Inflammatory macrophage treated with lipopolysaccharide for 4 hours (primary cell): Measurements from ENCODE around the gene SFSWAP.
"Not testable (repeated sequence)": the region's sequence is repeated elsewhere in the genome, so short reads cannot be mapped to it uniquely, and the experiment has no call there.

ENCODE experiments used
- DNase-seq: peaks from one replicate; pipeline ENCODE4 v3.0.0-alpha.2; 2020

Gene SFSWAP

GRCh38 chr12:131794573-131794972 lies 83.7 kb downstream of the SFSWAP start:
- no peak for DNase-seq

DNA sequence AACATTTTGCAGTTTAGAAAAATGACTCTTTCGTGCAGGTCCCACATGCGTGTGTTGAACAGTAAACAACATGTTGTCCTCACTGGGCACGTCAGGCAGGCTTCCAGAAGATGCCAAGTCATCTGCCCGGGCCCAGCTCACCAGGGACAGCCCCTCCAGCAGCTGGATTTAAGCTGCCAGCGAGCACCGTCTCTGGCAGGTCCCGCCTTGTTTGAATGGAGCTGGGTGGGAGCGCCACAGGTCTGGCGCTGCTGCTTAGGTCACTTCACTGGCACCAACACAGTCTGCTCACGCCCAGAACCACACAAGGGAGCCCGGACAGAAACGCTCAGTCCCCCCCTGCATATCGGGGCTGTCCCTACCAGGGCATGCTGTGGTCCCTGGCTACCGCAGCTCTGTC lies 84.2 kb downstream of the SFSWAP start:
- DNase-seq, result no peak

DNA sequence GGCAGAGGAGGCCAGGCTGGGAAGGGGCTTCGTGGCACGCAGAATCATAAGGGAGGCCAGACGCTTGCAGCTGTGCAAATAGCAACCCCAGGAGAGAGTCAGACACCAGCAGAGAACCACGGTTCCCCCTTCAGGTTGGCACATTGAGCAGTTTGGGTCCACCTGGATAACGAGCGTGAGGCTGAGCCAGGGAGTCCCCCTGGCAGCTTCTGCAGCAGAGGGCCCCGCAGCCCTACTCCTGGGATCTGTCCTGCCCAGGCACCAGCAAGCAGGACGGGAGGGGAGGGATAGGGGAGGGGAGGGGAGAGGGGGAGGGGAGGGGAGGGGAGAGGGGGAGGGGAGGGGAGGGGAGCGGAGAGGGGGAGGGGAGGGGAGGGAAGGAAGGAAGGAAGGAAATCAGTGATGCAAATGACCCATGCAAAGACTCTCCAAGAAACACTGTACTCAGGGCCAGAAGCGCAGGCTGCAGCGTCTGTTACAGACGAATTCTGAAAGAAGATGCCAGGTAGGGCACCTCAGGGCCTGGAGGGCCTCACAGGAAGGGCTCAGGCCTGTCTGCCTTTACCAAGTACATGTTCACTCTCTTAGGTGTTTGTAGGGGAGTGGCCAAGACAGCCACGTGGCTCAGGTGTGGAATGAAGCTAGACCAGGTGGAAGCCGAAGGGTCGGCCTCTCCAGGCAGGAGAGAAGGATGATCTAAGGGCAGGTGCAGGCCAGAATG lies 85.0 kb downstream of the SFSWAP start:
- DNase-seq, result no peak

GRCh38 chr12:131796411-131796736 lies 85.5 kb downstream of the SFSWAP start:
- DNase-seq, result no peak

DNA sequence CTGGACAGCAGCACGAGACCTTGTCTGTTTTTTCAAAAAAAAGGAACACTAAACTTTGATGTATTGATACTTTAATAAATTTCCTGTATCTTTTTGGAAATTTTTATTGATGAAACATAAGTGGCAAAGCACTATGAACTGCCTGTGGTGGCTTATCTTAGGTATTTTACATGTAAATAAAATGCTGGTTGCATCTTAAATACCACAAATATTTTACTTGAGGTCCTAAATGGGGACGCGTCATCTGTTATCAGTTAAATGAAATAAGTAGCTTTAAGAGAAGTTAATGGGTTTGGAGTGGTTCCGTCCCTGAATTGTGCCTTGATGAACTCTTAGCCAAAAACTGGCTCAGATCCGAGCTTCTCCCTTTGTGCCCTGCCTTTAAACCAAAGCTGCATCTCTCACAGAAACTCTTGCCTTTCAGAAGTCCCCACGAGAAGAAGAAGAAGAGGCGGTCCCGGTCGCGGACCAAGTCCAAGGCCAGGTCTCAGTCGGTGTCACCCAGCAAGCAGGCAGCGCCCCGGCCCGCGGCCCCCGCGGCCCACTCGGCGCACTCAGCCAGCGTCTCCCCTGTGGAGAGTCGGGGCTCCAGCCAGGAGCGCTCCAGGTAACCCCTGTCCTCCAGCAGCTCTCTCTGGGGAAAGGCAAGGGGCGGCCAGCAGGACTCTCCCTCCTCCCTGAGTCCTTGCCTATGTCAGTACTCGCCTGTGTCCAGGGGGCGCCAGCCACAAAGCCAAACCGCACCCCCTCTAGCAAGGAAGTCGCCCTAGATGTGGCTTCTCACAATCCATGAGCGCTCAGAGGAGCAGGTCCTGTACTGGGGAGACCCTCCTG lies 86.1 kb downstream of the SFSWAP start:
- DNase-seq, result no peak

- DNase-seq, result no peak
These were observed 86.7 kb downstream of the SFSWAP start for GRCh38 chr12:131797588-131797934.

- no peak for DNase-seq
These were observed 88.3 kb downstream of the SFSWAP start for GRCh38 chr12:131799195-131799594.

DNA sequence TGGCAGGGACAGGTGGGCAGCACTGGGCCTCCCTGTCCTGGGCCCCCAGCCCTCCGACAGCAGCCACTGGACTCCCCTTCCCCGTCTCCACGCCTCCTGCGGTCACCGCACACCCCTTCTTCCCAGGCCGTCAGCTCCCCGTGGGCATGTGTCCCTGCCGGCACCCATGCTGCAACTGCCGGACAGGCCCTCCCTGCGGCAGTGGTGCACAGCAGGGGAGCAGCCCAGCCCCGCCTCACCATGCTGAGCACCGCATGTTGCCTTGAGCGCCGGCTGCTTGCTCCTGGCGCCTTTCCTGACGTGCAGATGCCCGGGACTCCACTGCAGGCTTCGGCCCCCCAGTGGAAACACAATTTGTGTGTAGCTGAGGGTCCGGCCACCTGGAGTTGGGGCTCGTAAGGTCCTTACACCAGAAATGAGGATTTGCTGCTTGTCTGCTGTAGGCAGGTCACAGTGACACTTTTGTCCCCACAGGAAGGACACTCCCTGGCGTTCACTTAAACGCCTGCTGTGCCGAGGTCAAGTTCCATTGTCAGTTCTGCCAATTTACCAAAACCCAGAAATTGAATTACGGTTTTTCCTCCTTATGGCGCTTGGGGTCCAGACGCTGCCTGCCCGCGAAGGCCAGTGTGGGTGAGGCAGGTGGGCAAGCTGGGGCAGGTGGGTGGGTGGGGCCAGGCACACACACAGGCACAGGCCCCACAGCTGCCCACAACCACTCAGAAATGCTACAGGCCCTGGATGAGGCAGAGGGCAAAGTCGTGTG lies 89.1 kb downstream of the SFSWAP start:
- no peak for DNase-seq

DNA sequence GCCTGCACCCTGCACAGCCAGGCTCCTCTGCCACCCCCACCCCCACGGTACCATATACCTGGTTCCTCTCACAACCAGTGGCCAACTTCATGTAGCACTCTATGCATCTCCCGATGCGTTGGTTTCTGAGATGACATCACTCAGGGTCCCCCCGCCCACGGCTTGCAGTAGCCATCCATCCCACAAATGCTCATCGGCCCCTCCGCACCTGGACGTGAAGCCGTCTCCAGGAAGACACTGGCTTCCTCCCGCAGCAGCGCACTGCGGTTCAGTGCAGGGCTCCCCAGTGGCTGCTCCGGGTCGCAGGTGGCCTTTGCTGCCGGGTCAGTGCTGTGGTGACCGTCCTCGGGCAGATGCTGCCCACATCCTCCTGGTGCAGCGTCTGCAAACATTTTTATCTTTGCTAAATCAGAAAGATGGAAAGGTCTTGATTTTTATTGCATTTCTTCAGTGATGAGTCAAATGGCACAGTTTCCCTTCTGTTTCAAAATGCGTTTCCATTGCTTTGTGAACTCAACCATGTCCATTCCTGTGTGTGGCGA lies 89.8 kb downstream of the SFSWAP start:
- DNase-seq, result no peak

DNA sequence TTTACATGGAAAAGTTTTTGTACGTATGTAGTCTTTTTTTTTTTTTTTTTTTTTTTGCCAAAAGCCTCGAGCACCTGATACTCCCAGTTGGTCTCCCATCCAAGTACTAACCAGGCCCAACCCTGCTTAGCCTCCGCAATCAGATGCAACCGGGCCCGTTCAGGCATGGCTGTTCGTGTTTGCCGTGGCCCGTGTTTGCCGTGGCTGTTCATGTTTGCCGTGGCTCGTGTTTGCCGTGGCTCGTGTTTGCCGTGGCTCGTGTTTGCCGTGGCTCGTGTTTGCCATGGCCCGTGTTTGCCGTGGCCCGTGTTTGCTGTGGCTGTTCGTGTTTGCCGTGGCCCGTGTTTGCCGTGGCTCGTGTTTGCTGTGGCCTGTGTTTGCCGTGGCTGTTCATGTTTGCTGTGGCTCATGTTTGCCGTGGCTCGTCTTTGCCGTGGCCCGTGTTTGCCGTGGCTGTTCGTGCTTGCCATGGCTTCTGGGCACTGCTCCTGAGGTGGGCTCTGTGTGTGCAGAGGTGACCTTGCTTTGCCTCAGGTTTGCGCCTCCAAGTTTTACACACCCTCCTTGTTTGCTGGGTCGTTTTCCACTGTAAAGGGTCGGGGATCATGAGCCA lies 90.5 kb downstream of the SFSWAP start:
- no peak for DNase-seq

- peak; percentile 44 for DNase-seq
These were observed 93.2 kb downstream of the SFSWAP start for GRCh38 chr12:131803961-131804521.

DNA sequence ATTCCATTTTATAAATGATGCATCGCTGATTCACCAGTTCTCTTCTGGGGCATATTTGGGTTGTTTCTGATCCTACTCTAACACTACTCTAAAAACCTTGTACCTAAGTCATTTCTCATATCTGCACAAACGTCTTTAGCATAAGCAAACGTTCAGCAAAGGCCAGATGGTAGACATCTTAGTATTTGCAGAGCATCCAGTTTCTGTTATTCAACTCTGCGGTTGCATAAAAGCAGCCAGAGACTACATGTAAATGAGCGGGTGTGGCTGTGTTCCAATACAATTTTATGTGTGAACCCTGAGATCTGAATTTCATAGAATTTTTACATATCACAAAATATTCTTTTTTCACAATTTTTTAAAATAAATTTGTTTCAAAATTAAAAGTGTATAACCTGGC lies 94.5 kb downstream of the SFSWAP start:
- DNase-seq, result no peak

GRCh38 chr12:131806674-131807073 lies 95.8 kb downstream of the SFSWAP start:
- no peak for DNase-seq

- peak; percentile 47 for DNase-seq
These were observed 98.0 kb downstream of the SFSWAP start for GRCh38 chr12:131808744-131809371.

DNA sequence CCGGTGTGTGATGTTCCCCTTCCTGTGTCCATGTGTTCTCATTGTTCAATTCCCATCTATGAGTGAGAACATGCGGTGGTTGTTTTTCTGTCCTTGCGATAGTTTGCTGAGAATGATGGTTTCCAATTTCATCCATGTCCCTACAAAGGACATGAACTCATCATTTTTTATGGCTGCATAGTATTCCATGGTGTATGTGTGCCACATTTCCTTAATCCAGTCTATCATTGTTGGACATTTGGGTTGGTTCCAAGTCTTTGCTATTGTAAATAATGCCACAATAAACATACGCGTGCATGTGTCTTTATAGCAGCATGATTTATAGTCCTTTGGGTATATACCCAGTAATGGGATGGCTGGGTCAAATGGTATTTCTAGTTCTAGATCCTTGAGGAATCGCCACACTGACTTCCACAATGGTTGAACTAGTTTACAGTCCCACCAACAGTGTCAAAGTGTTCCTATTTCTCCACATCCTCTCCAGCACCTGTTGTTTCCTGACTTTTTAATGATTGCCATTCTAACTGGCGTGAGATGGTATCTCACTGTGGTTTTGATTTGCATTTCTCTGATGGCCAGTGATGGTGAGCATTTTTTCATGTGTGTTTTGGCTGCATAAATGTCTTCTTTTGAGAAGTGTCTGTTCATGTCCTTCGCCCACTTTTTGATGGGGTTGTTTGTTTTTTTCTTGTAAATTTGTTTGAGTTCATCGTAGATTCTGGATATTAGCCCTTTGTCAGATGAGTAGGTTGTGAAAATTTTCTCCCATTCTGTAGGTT lies 98.8 kb downstream of the SFSWAP start:
- DNase-seq, result not testable (repeated sequence)

GRCh38 chr12:131810726-131811125 lies 99.8 kb downstream of the SFSWAP start:
- no peak for DNase-seq

GRCh38 chr12:131815131-131815530 lies 104.2 kb downstream of the SFSWAP start:
- peak; percentile 50 for DNase-seq

- DNase-seq, result no peak
These were observed 105.6 kb downstream of the SFSWAP start for GRCh38 chr12:131816495-131816894.

GRCh38 chr12:131817241-131817640 lies 106.4 kb downstream of the SFSWAP start:
- no peak for DNase-seq

DNA sequence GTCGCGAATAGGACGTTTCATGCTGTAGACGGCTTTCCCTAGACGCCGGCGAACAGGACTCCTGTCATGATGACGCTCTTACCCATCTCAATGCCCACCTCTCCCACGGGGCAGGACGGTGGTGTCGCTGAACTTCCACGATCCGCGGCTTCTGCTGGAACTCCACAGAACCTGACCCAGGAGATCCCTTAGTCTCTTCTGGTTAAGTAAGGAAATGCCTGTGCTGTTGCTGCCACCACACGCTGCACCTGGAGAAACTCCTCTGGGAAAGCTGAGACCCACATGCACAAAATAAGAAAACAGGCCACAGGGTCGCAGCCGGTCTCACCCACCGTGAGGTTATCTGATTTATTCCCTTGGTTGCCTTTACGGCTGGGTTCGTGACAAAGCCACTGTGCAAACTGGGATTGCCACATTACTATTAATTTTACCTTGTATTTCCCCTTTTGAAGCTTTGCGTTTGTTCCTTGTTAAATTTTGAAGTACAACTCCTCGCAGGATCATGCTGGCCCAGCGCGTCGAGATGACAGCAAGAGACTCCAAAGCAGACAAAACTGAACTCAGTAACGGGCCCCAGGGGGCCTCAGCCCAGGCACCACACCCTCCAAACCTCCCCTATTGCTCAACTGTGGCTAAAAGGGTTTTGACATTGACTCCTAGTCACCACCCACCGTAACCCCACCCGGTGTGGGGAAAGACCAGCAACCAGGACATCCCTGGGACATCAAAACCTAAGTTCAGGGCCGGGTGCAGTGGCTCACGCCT lies 108.1 kb downstream of the SFSWAP start:
- peak; percentile 78 for DNase-seq

GRCh38 chr12:131824450-131824849 lies 113.6 kb downstream of the SFSWAP start:
- DNase-seq, result no peak
